K562 (cell line): ENCODE measurements around the gene FAM131C. TPM values are rescaled to one million over a fixed set of nuclear protein-coding genes. Genes with fewer than 3 reads are reported as not detected.

Source experiments
- ATAC-seq: fragments of 200-7000 bp; cut with Tn5 transposase; 3 replicates; pipeline ENCODE4 v1.9.1; 2020; ENCODE audit warnings: moderate library complexity
- BruUV-seq: library from RNA; stranded (reverse); fragments of 400-500 nt; replicated peaks from 2 replicates; lab custom pipeline; 2021; lab: Mats Ljungman, UMichigan
- CTCF ChIA-PET: fragments of 300-600 bp; formaldehyde crosslinking; extraction: SDS; loops from one replicate; lab custom pipeline; 2021; ENCODE audit warnings: low intra/inter-chr PET ratio; lab: Yijun Ruan, JAX
- POLR2A ChIA-PET: fragments of 300-600, 350-650 bp; sonication (Branson Sonifier 250); formaldehyde crosslinking; extraction: SDS; loops from one replicate; lab custom pipeline; 2021; ENCODE audit warnings: antibody characterized with exemption, inconsistent platforms; lab: Yijun Ruan, JAX
- DNase-seq, 4 experiments: peaks; one replicate each; pipeline versions ENCODE4 v3.0.0 to v3.0.0-alpha.2; 2011 to 2018; ENCODE audit warnings: low spot score in 3 of 4, mixed read lengths in 3 of 4; ENCODE audit errors: extremely low read depth in 1 of 4
- FAIRE-seq: peaks from 2 replicates; lab custom pipeline; 2011; peaks lifted over from hg19 to GRCh38; lab: Jason Lieb, UNC
- H2AFZ ChIP-seq: 2 replicates; pipeline ENCODE4 v1.6.0; 2011; ENCODE audit warnings: low read depth, low read length, control low read depth, inconsistent platforms
- H3K27ac ChIP-seq: fragments of 200-600 bp; 3 replicates; pipeline ENCODE4 v1.8.0; 2011; ENCODE audit warnings: low read depth, mild to moderate bottlenecking, control low read depth, inconsistent platforms, low read length, moderate library complexity, mixed read lengths; ENCODE audit errors: extremely low read depth
- H3K27me3 ChIP-seq, 2 experiments: fragments of 300-600 bp in 1 of 2; 2 replicates in 1 of 2; 3 replicates in 1 of 2; pipeline versions ENCODE4 v1.6.0 to v1.8.0; 2011; ENCODE audit warnings: inconsistent platforms in 2 of 2, low read length in 2 of 2, mild to moderate bottlenecking in 1 of 2, mixed read lengths in 1 of 2, moderate library complexity in 1 of 2; ENCODE audit not compliant: control insufficient read depth in 2 of 2, insufficient read depth in 2 of 2
- H3K36me3 ChIP-seq: fragments of 300-600 bp; 3 replicates; pipeline ENCODE4 v1.8.0; 2011; ENCODE audit warnings: mild to moderate bottlenecking, low read length, inconsistent platforms; ENCODE audit not compliant: control insufficient read depth, insufficient read depth
- H3K4me1 ChIP-seq, 2 experiments: fragments of 200-600 bp in 1 of 2; replicated peaks in 1 of 2; 2 replicates in 1 of 2; 3 replicates in 1 of 2; pipeline versions ENCODE4 v1.5.1 to v1.8.0; 2011; ENCODE audit warnings: inconsistent platforms in 2 of 2, low read length in 2 of 2, mild to moderate bottlenecking in 1 of 2, mixed read lengths in 1 of 2, moderate library complexity in 1 of 2; ENCODE audit not compliant: control insufficient read depth in 2 of 2, insufficient read depth in 2 of 2
- H3K4me2 ChIP-seq: 2 replicates; pipeline ENCODE4 v1.6.1; 2011; ENCODE audit warnings: low read length, control low read depth, inconsistent platforms, mixed read lengths; ENCODE audit not compliant: insufficient read depth
- H3K4me3 ChIP-seq: fragments of 200-600 bp; sonication (generic), shearing (Covaris generic); 2 replicates; pipeline ENCODE4 v1.5.1; 2016; ENCODE audit warnings: control low read depth, inconsistent platforms
- H3K79me2 ChIP-seq: fragments of 200-600 bp; 3 replicates; pipeline ENCODE4 v1.8.0; 2011; ENCODE audit warnings: low read length, inconsistent platforms; ENCODE audit not compliant: control insufficient read depth, insufficient read depth
- H3K9ac ChIP-seq, 2 experiments: 2 replicates each; pipeline versions ENCODE4 v1.6.0 to v1.6.1; 2011; ENCODE audit warnings: low read depth in 2 of 2, low read length in 2 of 2, control low read depth in 1 of 2, inconsistent platforms in 1 of 2, mild to moderate bottlenecking in 1 of 2, mixed read lengths in 1 of 2; ENCODE audit not compliant: insufficient read depth in 1 of 2
- H3K9me1 ChIP-seq: one replicate; pipeline ENCODE4 v1.6.0; 2011; ENCODE audit warnings: inconsistent platforms, mild to moderate bottlenecking, low read length, moderate library complexity; ENCODE audit not compliant: control insufficient read depth, insufficient read depth
- H3K9me3 ChIP-seq: replicated peaks from 2 replicates; pipeline ENCODE4 v1.5.1; 2011; ENCODE audit warnings: low read depth, low read length, inconsistent platforms; ENCODE audit not compliant: control insufficient read depth, insufficient read depth
- H4K20me1 ChIP-seq: replicated peaks from 2 replicates; pipeline ENCODE4 v1.6.1; 2011; ENCODE audit warnings: low read length, inconsistent platforms, mixed read lengths; ENCODE audit not compliant: control insufficient read depth, insufficient read depth
- CBX2 ChIP-seq: fragments of 200-600 bp; sonication (generic); IDR thresholded peaks from one replicate; pipeline ENCODE4 v1.6.1; 2012; ENCODE audit warnings: mild to moderate bottlenecking, low read length, inconsistent platforms; ENCODE audit not compliant: insufficient read depth, poor library complexity, severe bottlenecking
- CEBPB ChIP-seq: fragments of 450-650 bp; IDR thresholded peaks from 2 replicates; pipeline ENCODE4 v1.6.1; 2016; ENCODE audit warnings: missing genetic modification characterization, missing compliant biosample characterization
- ELF4 ChIP-seq: fragments of 450-650 bp; formaldehyde crosslinking; IDR thresholded peaks from 2 replicates; pipeline ENCODE4 v1.4.0; 2022; ENCODE audit warnings: missing genetic modification characterization
- MCM7 ChIP-seq, 2 experiments: fragments of 450-650 bp; IDR thresholded peaks; 2 replicates each; pipeline ENCODE4 v1.6.1; 2016 to 2018
- MLLT1 ChIP-seq, 2 experiments: fragments of 450-650 bp; IDR thresholded peaks; 2 replicates each; pipeline ENCODE4 v1.6.1; 2016
- RERE ChIP-seq: sonication (generic); formaldehyde crosslinking; IDR thresholded peaks from 2 replicates; pipeline ENCODE4 v1.8.0; 2023; ENCODE audit warnings: missing genetic modification reagents, mild to moderate bottlenecking, borderline replicate concordance
- TEAD4 ChIP-seq, 2 experiments: sonication (generic) in 1 of 2; formaldehyde crosslinking in 1 of 2; IDR thresholded peaks; 2 replicates each; pipeline versions ENCODE4 v1.6.1 to v1.8.0; 2012 to 2022; ENCODE audit warnings: borderline replicate concordance in 1 of 2, inconsistent platforms in 1 of 2, low read length in 1 of 2, mild to moderate bottlenecking in 1 of 2, missing genetic modification reagents in 1 of 2
- ZNF586 ChIP-seq: fragments of 450-650 bp; formaldehyde crosslinking; conservative IDR thresholded peaks from 2 replicates; pipeline ENCODE4 v1.4.0; 2020; ENCODE audit warnings: mild to moderate bottlenecking, moderate library complexity
- WGBS: fragments of 100-300 bp; shearing (Covaris generic); methylation state at CpG from one replicate; pipeline ENCODE4 v1.1.6; 2016; ENCODE audit warnings: low coverage, mixed read lengths; ENCODE audit not compliant: insufficient coverage; ENCODE audit errors: missing lambda C conversion rate; 5-methylcytosine and 5-hydroxymethylcytosine counted together
- in situ Hi-C: fragments of 300-500 bp; cut with MboI; formaldehyde crosslinking; loops from 4 replicates; pipeline ENCODE4 v1.15.0; 2018; ENCODE audit warnings: inconsistent platforms, mixed read lengths
- intact Hi-C: fragments of 100-400 bp; cut with micrococcal nuclease; formaldehyde crosslinking; loops from 2 replicates; pipeline ENCODE4 v1.14.2; 2022
- polyA plus RNA-seq, 8 experiments: library from polyadenylated mRNA; depleted of rRNA in 4 of 8; stranded (reverse) in 5 of 8; unstranded in 3 of 8; fragments of >200 nt; fragmentation: Nextera tagmentation in 2 of 8; fragmentation: Illumina TruSeq in 1 of 8; extraction: Ambion mirVana in 2 of 8; extraction: Trizol in 1 of 8; gene quantifications; 2 replicates each; pipeline versions ENCODE4 v1.2.1 to v1.2.3, GENCODE V29; 2011 to 2014; ENCODE audit warnings: inconsistent platforms in 1 of 8, missing spikeins in 1 of 8
- total RNA-seq, 7 experiments: library from RNA; depleted of rRNA in 6 of 7; stranded (reverse); fragments of >200 nt in 6 of 7; fragmentation: Illumina TruSeq in 2 of 7; extraction: Trizol in 2 of 7; gene quantifications; 2 replicates each; pipeline versions ENCODE4 v1.2.1 to v1.2.3, GENCODE V29; 2011 to 2021; ENCODE audit warnings: low replicate concordance in 1 of 7

The FAM131C gene
- total and polyA plus RNA-seq, 9 of the 15 experiments (the other 6 are each of a cell fraction or from before 2014, with no cell fraction given) = 0.10 to 0.29 (median 0.16) TPM; not detected in 6

GRCh38 chr1:16015491-16015890 is 58.0 kb downstream of the FAM131C start:
- TF ChIP-seq TEAD4 (IDR thresholded peaks at IDR 0.05; ENCODE audit: low read length) = no peak
- no peak for TF ChIP-seq TEAD4 (CRISPR knock-in tag; IDR thresholded peaks at IDR 0.05; ENCODE audit: borderline replicate concordance)
- TF ChIP-seq RERE (CRISPR knock-in tag) = 0 out of 2 replicates have a peak, but pooled peaks have one; percentile 9
- 0 out of 4 replicates have a peak, but pooled peaks of 1 of the 2 experiments have one; percentile 31 for TF ChIP-seq MLLT1 (IDR thresholded peaks at IDR 0.05)
- TF ChIP-seq ZNF586 (CRISPR knock-in tag) = no peak
- no peak for TF ChIP-seq CEBPB (tag)
- no peak for TF ChIP-seq CBX2
- no peak for TF ChIP-seq MCM7 (IDR thresholded peaks at IDR 0.05)
- TF ChIP-seq ELF4 (CRISPR knock-in tag) = no peak
- Histone ChIP-seq H3K9ac (peak overlapping the region; percentile 66 to 89; a peak in 3 of 4 replicates), H3K9me1 (no peaks in the 10 kb centered on the region), H3K4me3 (no peak overlapping the region), H3K36me3 (no peaks in the 10 kb centered on the region), H3K4me1 (peaks cover 33 to 74% of the 10 kb centered on the region in 2 experiments), H4K20me1 (no peaks in the 10 kb centered on the region), H3K27me3 (no peaks in the 10 kb centered on the region), H2AFZ (no peak overlapping the region), H3K27ac (peak overlapping the region; percentile 79; the same call in 2 of the 3 replicates), H3K4me2 (no peak overlapping the region; the same call in 1 of the 2 replicates), H3K9me3 (no peaks in the 10 kb centered on the region), H3K79me2 (no peaks in the 10 kb centered on the region)
- 93% methylated on average over 20 of the region's 25 CpGs for WGBS
- intact Hi-C loops = no loop called here
- CTCF ChIA-PET = no interaction called here
- FAIRE-seq (no peak), DNase-seq (no peak), ATAC-seq (no peak)
- POLR2A ChIA-PET = interaction anchor here (0.6 to 0.8 kb wide), 3 partner anchors 8 to 498 kb away, joined by 3 read pairs; no protein-coding TSS in a partner anchor
- in situ Hi-C loops = loop anchor here (10.0 kb wide), 1 partner anchor 49 kb away; no protein-coding TSS in a partner anchor
- BruUV-seq = no TSS peak
